Spleen (tissue), 11 donors: ENCODE results near the gene MYDGF. TPM values are rescaled to one million over a fixed set of nuclear protein-coding genes. Genes with fewer than 3 reads are reported as not detected.

ENCODE experiments used
- DNase-seq: peaks from one replicate; pipeline ENCODE4 v3.0.0-alpha.2; 2020
- H3K27ac ChIP-seq, 8 donors: fragments of 200-600 bp; sonication (generic) in 7 of 8; 1 replicate in 4 of 8; 2 replicates in 4 of 8; pipeline versions ENCODE4 v1.5.0 to v1.8.0; 2016 to 2021; ENCODE audit warnings: inconsistent platforms in 4 of 8, mild to moderate bottlenecking in 4 of 8, moderate library complexity in 1 of 8
- H3K27me3 ChIP-seq, 7 donors: fragments of 200-600 bp; sonication (generic) in 6 of 7; replicated peaks in 1 of 7; 1 replicate in 4 of 7; 2 replicates in 3 of 7; pipeline versions ENCODE4 v1.5.0 to v1.8.0; 2016 to 2021; ENCODE audit warnings: inconsistent platforms in 3 of 7, mild to moderate bottlenecking in 1 of 7
- H3K36me3 ChIP-seq, 6 donors: fragments of 200-600 bp; sonication (generic) in 5 of 6; 1 replicate in 4 of 6; 2 replicates in 2 of 6; pipeline versions ENCODE4 v1.5.0 to v1.8.0; 2016 to 2021; ENCODE audit warnings: inconsistent platforms in 2 of 6
- H3K4me1 ChIP-seq, 6 donors: fragments of 200-600 bp; sonication (generic) in 5 of 6; 1 replicate in 3 of 6; 2 replicates in 3 of 6; pipeline versions ENCODE4 v1.5.0 to v1.8.0; 2016 to 2021; ENCODE audit warnings: inconsistent platforms in 3 of 6
- H3K4me3 ChIP-seq, 8 donors: fragments of 200-600 bp; sonication (generic) in 7 of 8; 1 replicate in 4 of 8; 2 replicates in 4 of 8; pipeline versions ENCODE4 v1.5.0 to v1.8.0; 2016 to 2021; ENCODE audit warnings: inconsistent platforms in 4 of 8, mild to moderate bottlenecking in 4 of 8, moderate library complexity in 2 of 8
- H3K9me3 ChIP-seq, 8 donors: fragments of 200-600 bp; sonication (generic) in 7 of 8; 1 replicate in 4 of 8; 2 replicates in 4 of 8; pipeline versions ENCODE4 v1.5.0 to v1.8.0; 2016 to 2021; ENCODE audit warnings: inconsistent platforms in 4 of 8
- POLR2A ChIP-seq, 3 donors: fragments of 450-650 bp; IDR thresholded peaks; one replicate each; pipeline ENCODE4 v1.5.1; 2017; ENCODE audit warnings: antibody characterized with exemption in 3 of 3, mild to moderate bottlenecking in 1 of 3
- POLR2AphosphoS5 ChIP-seq, 3 donors: sonication (generic); formaldehyde crosslinking; IDR thresholded peaks; one replicate each; pipeline ENCODE4 v1.5.1; 2017; ENCODE audit warnings: antibody characterized with exemption in 3 of 3
- WGBS, 5 donors: extraction: QIAGEN DNeasy Blood & Tissue Kit in 3 of 5; methylation state at CpG; one replicate each; pipeline versions ENCODE4 v1.1.5 to v1.1.7; 2013 to 2018; 5-methylcytosine and 5-hydroxymethylcytosine counted together
- intact Hi-C: fragments of 100-400 bp; cut with DNase I; formaldehyde crosslinking; loops from one replicate; pipeline ENCODE4 v1.15.0; 2023; ENCODE audit warnings: low total_unique reads
- polyA plus RNA-seq, 3 donors: library from polyadenylated mRNA; stranded (reverse); fragments of 200-250 nt; gene quantifications; one replicate each; pipeline ENCODE4 v1.2.1, GENCODE V29; 2013
- total RNA-seq, 7 donors: library from RNA; depleted of rRNA in 3 of 7; stranded (reverse); fragments of >200 nt in 3 of 7; fragmentation: NEBNext Ultra II Directional in 4 of 7; extraction: Animal tissue kit (Norgen Biotek cat#: 25700) in 4 of 7; gene quantifications; one replicate each; pipeline versions ENCODE4 v1.1.0 to v1.2.1, GENCODE V29; 2016 to 2021
- TF ChIP-seq, protein P1 (sequence below), 11 experiments: fragments of 200-600 bp in 7 of 11; fragments of 450-650 bp in 4 of 11; sonication (generic) in 4 of 11; IDR thresholded peaks in 8 of 11; conservative IDR thresholded peaks in 3 of 11; 1 replicate in 7 of 11; 2 replicates in 4 of 11; pipeline versions ENCODE4 v1.4.0 to v1.8.0; 2016 to 2021; ENCODE audit warnings: antibody characterized with exemption in 11 of 11, inconsistent platforms in 4 of 11, mild to moderate bottlenecking in 1 of 11
- donor health status: healthy with polysubstance abuse.
- donor health status: DM: no; HTN: no; CAD: no; lungs with moderate emphysema.
- donor health status: DM: no; HTN: no; CAD: no.
- donor health status: Bipolar disorder and iron deficiency.
- donor health status: healthy.
- donor health status: DM: no; HTN: no; CAD: no.
- donor health status: DM: yes; HTN: yes; CAD: no.

Gene MYDGF
- total and polyA plus RNA-seq, 10 donors = 39.0 to 100 (median 64.4) TPM

DNA sequence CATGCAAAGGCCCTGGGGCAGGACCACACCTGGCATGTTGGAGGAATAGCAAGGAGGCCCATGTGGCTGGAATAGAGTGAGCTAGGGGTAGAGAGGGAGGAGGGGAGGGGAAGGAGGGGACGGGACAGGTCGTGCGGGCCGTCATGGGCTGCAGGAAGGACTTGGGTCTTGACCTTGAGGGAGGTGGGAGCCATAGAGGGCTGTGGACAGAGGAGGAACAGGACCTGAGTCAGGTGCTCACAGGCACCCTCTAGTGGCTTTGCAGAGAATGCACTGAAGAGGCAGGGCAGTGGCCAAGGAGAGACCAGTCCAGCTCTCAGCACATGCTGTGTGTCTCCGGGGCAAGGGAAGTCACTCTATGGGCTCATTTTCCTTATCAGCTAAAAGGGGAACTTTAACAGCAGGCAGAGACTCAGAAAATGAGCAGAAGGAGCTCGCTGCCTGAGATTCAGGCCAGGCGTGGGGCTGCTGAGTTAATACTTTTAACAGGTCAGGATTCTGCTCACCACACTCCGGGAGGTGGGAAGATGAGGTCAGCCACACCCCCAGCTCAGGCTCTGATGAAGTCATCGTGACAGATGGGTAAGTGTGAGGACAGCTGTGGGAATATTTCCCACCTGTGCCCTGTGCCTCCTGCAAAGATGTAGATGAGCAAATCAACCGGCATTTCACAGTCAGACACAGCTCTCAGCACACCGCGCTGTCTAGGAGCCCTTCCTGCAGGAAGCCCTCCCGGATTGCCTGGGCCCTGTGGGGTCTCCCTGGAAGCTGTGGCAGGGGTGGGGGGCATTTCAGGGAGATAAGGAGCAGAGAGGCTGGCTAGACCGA lies 36.8 kb downstream of the MYDGF start:
- Histone ChIP-seq H3K36me3 (no peaks in the 10 kb centered on the region), H3K27ac (peak overlapping the region in 3 of 8 donors; percentile 9 to 53 (median 47)), H3K9me3 (no peaks in the 10 kb centered on the region), H3K27me3 (peaks cover 0 to 10% (median 0%) of the 10 kb centered on the region in 7 donors), H3K4me3 (no peak overlapping the region), H3K4me1 (peaks cover 12 to 53% (median 38%) of the 10 kb centered on the region in 6 donors)
- intact Hi-C loops = no loop called here
- peak in 2 of 3 donors; percentile 8 to 20 for TF ChIP-seq POLR2AphosphoS5 (IDR thresholded peaks at IDR 0.05)
- TF ChIP-seq POLR2A (IDR thresholded peaks at IDR 0.05) = no peak
- TF ChIP-seq, protein P1, sequence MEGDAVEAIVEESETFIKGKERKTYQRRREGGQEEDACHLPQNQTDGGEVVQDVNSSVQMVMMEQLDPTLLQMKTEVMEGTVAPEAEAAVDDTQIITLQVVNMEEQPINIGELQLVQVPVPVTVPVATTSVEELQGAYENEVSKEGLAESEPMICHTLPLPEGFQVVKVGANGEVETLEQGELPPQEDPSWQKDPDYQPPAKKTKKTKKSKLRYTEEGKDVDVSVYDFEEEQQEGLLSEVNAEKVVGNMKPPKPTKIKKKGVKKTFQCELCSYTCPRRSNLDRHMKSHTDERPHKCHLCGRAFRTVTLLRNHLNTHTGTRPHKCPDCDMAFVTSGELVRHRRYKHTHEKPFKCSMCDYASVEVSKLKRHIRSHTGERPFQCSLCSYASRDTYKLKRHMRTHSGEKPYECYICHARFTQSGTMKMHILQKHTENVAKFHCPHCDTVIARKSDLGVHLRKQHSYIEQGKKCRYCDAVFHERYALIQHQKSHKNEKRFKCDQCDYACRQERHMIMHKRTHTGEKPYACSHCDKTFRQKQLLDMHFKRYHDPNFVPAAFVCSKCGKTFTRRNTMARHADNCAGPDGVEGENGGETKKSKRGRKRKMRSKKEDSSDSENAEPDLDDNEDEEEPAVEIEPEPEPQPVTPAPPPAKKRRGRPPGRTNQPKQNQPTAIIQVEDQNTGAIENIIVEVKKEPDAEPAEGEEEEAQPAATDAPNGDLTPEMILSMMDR (IDR thresholded peaks at IDR 0.05 in 8 of 11, conservative IDR thresholded peaks at IDR 0.05 in 3 of 11) = peak; percentile 69 to 92 (median 78)
- peak; percentile 87 for DNase-seq
- WGBS, 5 donors = 32 to 40% (median 37%) methylated on average over 13 to 14 of the region's 14 CpGs

DNA sequence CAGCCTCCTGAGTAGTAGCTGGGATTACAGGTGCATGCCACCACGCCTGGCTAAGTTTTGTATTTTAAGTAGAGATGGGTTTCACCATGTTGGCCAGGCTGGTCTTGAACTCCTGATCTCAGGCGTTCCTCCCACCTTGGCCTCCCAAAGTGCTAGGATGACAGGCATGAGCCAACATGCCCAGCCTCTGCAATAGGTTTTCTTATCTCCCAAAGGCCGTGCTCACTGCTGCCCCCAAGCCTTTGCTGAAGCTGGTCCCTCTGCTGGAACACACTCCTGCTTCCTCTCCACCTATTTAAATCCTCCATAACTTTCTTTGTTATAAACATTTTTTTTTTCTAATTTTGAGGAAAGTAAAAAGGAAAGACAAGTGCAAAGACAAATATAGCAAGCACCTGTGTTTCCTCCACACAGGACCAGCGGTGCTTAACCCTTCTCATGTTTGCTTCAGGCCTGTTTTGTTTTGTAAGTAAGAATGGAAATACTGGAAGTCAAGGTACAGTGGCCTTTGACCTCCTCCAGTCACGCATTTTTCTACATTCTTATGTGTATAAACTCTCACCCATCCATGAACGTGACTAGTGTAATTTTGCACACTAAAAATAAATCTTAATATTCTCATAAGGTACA lies 45.3 kb downstream of the MYDGF start:
- H3K4me1 ChIP-seq = no peaks in the 10 kb centered on the region
- H3K27ac ChIP-seq = no peak overlapping the region
- no peak for TF ChIP-seq POLR2AphosphoS5 (IDR thresholded peaks at IDR 0.05)
- TF ChIP-seq POLR2A (IDR thresholded peaks at IDR 0.05) = no peak
- TF ChIP-seq, protein P1 (IDR thresholded peaks at IDR 0.05 in 8 of 11, conservative IDR thresholded peaks at IDR 0.05 in 3 of 11) = no peak
- intact Hi-C loops = no loop called here
- H3K27me3 ChIP-seq = peaks cover 0 to 52% (median 15%) of the 10 kb centered on the region in 7 donors
- H3K9me3 ChIP-seq = no peaks in the 10 kb centered on the region
- no peaks in the 10 kb centered on the region for H3K36me3 ChIP-seq
- no peak overlapping the region for H3K4me3 ChIP-seq
- WGBS, 5 donors = 54 to 67% (median 55%) methylated on average over 6 of the region's 6 CpGs
- no peak for DNase-seq

DNA sequence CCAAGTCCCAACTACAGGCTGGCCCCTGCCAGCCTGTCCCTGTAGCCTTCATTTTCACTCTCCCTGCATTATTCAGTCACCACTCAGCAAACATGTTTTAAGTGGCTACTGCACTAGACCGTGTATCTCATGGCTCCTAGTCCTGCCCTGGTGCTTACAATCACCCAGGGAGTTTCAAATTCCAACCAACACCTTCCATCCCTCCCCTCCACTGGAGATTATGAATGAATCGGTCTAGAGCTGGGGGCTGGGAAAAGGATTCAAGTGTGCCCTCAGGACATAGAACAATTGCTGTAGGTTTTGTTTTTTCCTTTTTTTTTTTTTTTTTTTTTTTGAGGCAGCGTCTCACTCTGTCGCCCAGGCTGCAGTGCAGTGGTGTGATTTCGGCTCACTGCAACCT lies 45.8 kb downstream of the MYDGF start:
- no peak for DNase-seq
- TF ChIP-seq POLR2AphosphoS5 (IDR thresholded peaks at IDR 0.05) = no peak
- no peak for TF ChIP-seq POLR2A (IDR thresholded peaks at IDR 0.05)
- TF ChIP-seq, protein P1 (IDR thresholded peaks at IDR 0.05 in 8 of 11, conservative IDR thresholded peaks at IDR 0.05 in 3 of 11) = no peak
- no peaks in the 10 kb centered on the region for H3K36me3 ChIP-seq
- 74 to 89% (median 79%) methylated on average over 5 of the region's 5 CpGs for WGBS, 5 donors
- intact Hi-C loops = no loop called here
- H3K9me3 ChIP-seq = no peaks in the 10 kb centered on the region
- no peak overlapping the region for H3K4me3 ChIP-seq
- H3K4me1 ChIP-seq = no peaks in the 10 kb centered on the region
- peaks cover 0 to 56% (median 18%) of the 10 kb centered on the region in 7 donors for H3K27me3 ChIP-seq
- H3K27ac ChIP-seq = no peak overlapping the region
